Measurements from ENCODE around the gene SPNS3. TPM values are rescaled to one million over a fixed set of nuclear protein-coding genes. Genes with fewer than 3 reads are reported as not detected.

SPNS3 gene
- total and polyA plus RNA-seq, 2 donors (not counting 1 experiment from before 2014, with no cell fraction given), result 0.44 to 0.52 TPM

GRCh38 chr17:4536259-4536741, 102.6 kb downstream of the SPNS3 start:
- peaks cover 11% of the 10 kb centered on the region for H3K27me3 Mint-ChIP-seq
- ATAC-seq (ENCODE audit: low read depth) (no peak), DNase-seq (no peak)
- Histone ChIP-seq H3K4me2 (replicated peaks; ENCODE audit: low read depth, low read length, poor library complexity, severe bottlenecking) (no peak overlapping the region), H3K4me3 (ENCODE audit: control extremely low read depth in 1 of 5, extremely low read depth in 1 of 5, insufficient read depth in 1 of 5, low read depth in 2 of 5, low read length in 4 of 5) (no peak overlapping the region), H3K4me1 (ENCODE audit: control insufficient read depth in 2 of 2, insufficient read depth in 2 of 2, low read length in 2 of 2) (peaks cover 0 to 3% of the 10 kb centered on the region in 2 donors), H4K20me1 (ENCODE audit: control insufficient read depth, insufficient read depth, low read length, poor library complexity, severe bottlenecking) (no peaks in the 10 kb centered on the region), H3K9ac (ENCODE audit: low read length) (no peak overlapping the region), H3K9me3 (ENCODE audit: control extremely low read depth in 1 of 3, control insufficient read depth in 2 of 3, insufficient read depth in 1 of 3, low read length in 2 of 3) (no peaks in the 10 kb centered on the region), H2AFZ (ENCODE audit: insufficient read depth, low read depth, low read length, poor library complexity, severe bottlenecking) (no peak overlapping the region), H3K36me3 (replicated peaks in 1 of 2; ENCODE audit: control extremely low read depth in 1 of 2, control insufficient read depth in 1 of 2, extremely low read depth in 1 of 2, insufficient read depth in 2 of 2, low read length in 1 of 2) (peaks cover 0 to 19% of the 10 kb centered on the region in 2 experiments), H3K79me2 (ENCODE audit: control insufficient read depth, insufficient read depth, low read length) (no peaks in the 10 kb centered on the region), H3K27me3 (replicated peaks in 1 of 4; ENCODE audit: control extremely low read depth in 1 of 4, control insufficient read depth in 3 of 4, insufficient read depth in 4 of 4, low read length in 3 of 4) (no peaks in the 10 kb centered on the region), H3K27ac (ENCODE audit: low read length in 2 of 2) (no peak overlapping the region)
- intact Hi-C loops (cut with micrococcal nuclease), result no loop called here
- CTCF ChIA-PET, result no interaction called here
- POLR2A ChIA-PET, result no interaction called here
- H3K9me3 Mint-ChIP-seq (ENCODE audit: insufficient read depth), result no peaks in the 10 kb centered on the region
- no peak for TF ChIP-seq EZH2 (IDR thresholded peaks at IDR 0.05; ENCODE audit: borderline replicate concordance, insufficient read depth, low read depth, low read length, poor library complexity, severe bottlenecking)
- no peak for TF ChIP-seq CTCF (IDR thresholded peaks at IDR 0.05)
- H3K27ac Mint-ChIP-seq, result no peak overlapping the region
- H3K4me3 Mint-ChIP-seq, result no peak overlapping the region
- H3K4me1 Mint-ChIP-seq, result peaks cover 2% of the 10 kb centered on the region
- 79% methylated on average over 16 of the region's 19 CpGs for WGBS (ENCODE audit: insufficient coverage)

- peaks cover 0 to 3% of the 10 kb centered on the region in 2 donors for H3K4me1 ChIP-seq (ENCODE audit: control insufficient read depth in 2 of 2, insufficient read depth in 2 of 2, low read length in 2 of 2)
- no peak overlapping the region for H2AFZ ChIP-seq (ENCODE audit: insufficient read depth, low read depth, low read length, poor library complexity, severe bottlenecking)
- H3K36me3 ChIP-seq (replicated peaks in 1 of 2; ENCODE audit: control extremely low read depth in 1 of 2, control insufficient read depth in 1 of 2, extremely low read depth in 1 of 2, insufficient read depth in 2 of 2, low read length in 1 of 2), result peaks cover 0 to 25% of the 10 kb centered on the region in 2 experiments
- H3K27ac ChIP-seq (ENCODE audit: low read length in 2 of 2), result no peak overlapping the region
- no peak overlapping the region for H3K9ac ChIP-seq (ENCODE audit: low read length)
- ATAC-seq (ENCODE audit: low read depth) (no peak), DNase-seq (no peak)
- no peaks in the 10 kb centered on the region for H3K27me3 ChIP-seq (replicated peaks in 1 of 4; ENCODE audit: control extremely low read depth in 1 of 4, control insufficient read depth in 3 of 4, insufficient read depth in 4 of 4, low read length in 3 of 4)
- intact Hi-C loops (cut with micrococcal nuclease), result no loop called here
- POLR2A ChIA-PET, result no interaction called here
- no peaks in the 10 kb centered on the region for H3K79me2 ChIP-seq (ENCODE audit: control insufficient read depth, insufficient read depth, low read length)
- no peak for TF ChIP-seq EZH2 (IDR thresholded peaks at IDR 0.05; ENCODE audit: borderline replicate concordance, insufficient read depth, low read depth, low read length, poor library complexity, severe bottlenecking)
- TF ChIP-seq CTCF (IDR thresholded peaks at IDR 0.05), result no peak
- CTCF ChIA-PET, result no interaction called here
- no peak overlapping the region for H3K4me3 ChIP-seq (ENCODE audit: control extremely low read depth in 1 of 5, extremely low read depth in 1 of 5, insufficient read depth in 1 of 5, low read depth in 2 of 5, low read length in 4 of 5)
- no peaks in the 10 kb centered on the region for H3K9me3 ChIP-seq (ENCODE audit: control extremely low read depth in 1 of 3, control insufficient read depth in 2 of 3, insufficient read depth in 1 of 3, low read length in 2 of 3)
- Mint-ChIP-seq H3K27me3 (peaks cover 10% of the 10 kb centered on the region), H3K27ac (no peak overlapping the region), H3K4me3 (no peak overlapping the region), H3K9me3 (ENCODE audit: insufficient read depth) (no peaks in the 10 kb centered on the region), H3K4me1 (peaks cover 2% of the 10 kb centered on the region)
- no peaks in the 10 kb centered on the region for H4K20me1 ChIP-seq (ENCODE audit: control insufficient read depth, insufficient read depth, low read length, poor library complexity, severe bottlenecking)
- no peak overlapping the region for H3K4me2 ChIP-seq (replicated peaks; ENCODE audit: low read depth, low read length, poor library complexity, severe bottlenecking)
- 74% methylated on average over 14 of the region's 18 CpGs for WGBS (ENCODE audit: insufficient coverage)
Observed at GRCh38 chr17:4536742-4537411, 103.1 kb downstream of the SPNS3 start.

All from B cell (primary cell).